Measurements from ENCODE around the gene C19orf44. TPM values are rescaled to one million over a fixed set of nuclear protein-coding genes. Genes with fewer than 3 reads are reported as not detected.

Gene C19orf44
- 1 to 10 TPM; 4.7 to 6.9 TPM for total RNA-seq

DNA sequence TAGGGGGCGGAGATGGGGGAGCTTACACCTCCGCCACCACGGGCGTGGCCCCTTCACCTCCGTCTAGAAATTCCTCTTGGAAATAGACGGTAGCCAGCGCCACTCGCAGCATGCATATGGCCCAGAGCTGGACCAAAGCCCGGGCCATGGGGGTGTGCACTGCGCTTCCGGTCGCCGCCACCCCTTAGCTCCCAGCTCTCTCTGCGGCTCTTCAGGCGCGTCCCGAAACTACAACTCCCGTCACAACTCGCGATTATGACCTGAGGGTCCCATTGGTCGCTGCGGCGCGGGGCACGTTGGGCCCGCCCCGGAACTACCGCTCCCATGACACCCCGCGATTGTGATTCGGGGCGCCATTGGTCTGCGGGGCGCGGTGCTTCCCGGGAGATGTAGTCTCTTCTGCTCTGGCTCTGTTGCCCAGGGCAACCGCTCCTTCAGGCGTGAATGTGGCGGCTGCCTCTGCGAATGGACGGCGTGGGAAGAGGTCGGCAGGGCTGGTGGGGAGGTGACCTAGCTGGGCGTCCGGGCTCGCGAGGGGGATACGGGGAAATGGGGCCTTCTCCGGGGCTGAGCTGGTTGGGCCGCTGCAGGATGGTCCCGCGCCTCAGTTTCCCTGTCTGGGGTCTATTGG, at the start of gene C19orf44, which contains the start of gene CALR3:
Gene C19orf44 (plus strand): TSS at position 413 of the 631 bp plus-strand sequence. CDS start 4,399 bp downstream, outside the sequence.
Gene CALR3 (minus strand): TSS at position 186 of the 631 bp plus-strand sequence. CDS start 38 bp downstream, at position 148.

GRCh38 chr19:16542045-16542909, 46.1 kb downstream of the C19orf44 start, which contains the start of gene CHERP:
Gene CHERP (minus strand): TSS chr19:16542437. CDS start chr19:16542378, 59 bp downstream.

Small RNA genes within 50 kb of the gene (small RNA-seq; reads per million reads assigned to genes)
- 0 reads per million in 2 donors for gene RN7SL146P

Other genes starting within 250 kb of the C19orf44 start
- 1 to 10 TPM in 1 of 2 donors, under 1 TPM in 1; under 0.01 to 5.3 TPM for gene KLF2, start 171.6 kb upstream of the C19orf44 start, total RNA-seq
- 10 to 100 TPM; 10.7 to 18.3 TPM for gene EPS15L1, start 24.4 kb upstream of the C19orf44 start, total RNA-seq
- not detected for gene CALR3, start 227 bp upstream of the C19orf44 start, total RNA-seq
- 10 to 100 TPM in 1 of 2 donors, 1 to 10 TPM in 1; 6.2 to 10.7 TPM for gene CHERP, start 46.0 kb downstream of the C19orf44 start, total RNA-seq
- 10 to 100 TPM; 15.7 to 17.6 TPM for gene SLC35E1, start 76.0 kb downstream of the C19orf44 start, total RNA-seq
- 1 to 10 TPM; 5.9 to 8.7 TPM for gene MED26, start 131.8 kb downstream of the C19orf44 start, total RNA-seq
- gene SMIM7, start 163.8 kb downstream of the C19orf44 start, total RNA-seq = 10 to 100 TPM; 49.2 to 50.3 TPM
- 1 to 10 TPM; 1.4 to 2.3 TPM for gene TMEM38A, start 164.7 kb downstream of the C19orf44 start, total RNA-seq
- gene NWD1, start 223.5 kb downstream of the C19orf44 start, total RNA-seq = not detected

Measured in melanocyte of skin (primary cell).